Adipocyte (in vitro differentiated cells): ENCODE results near the gene EFNA5.

Experiments
- DNase-seq: peaks from one replicate; pipeline ENCODE4 v3.0.0-alpha.2; 2015; ENCODE audit warnings: low read depth
- H3K27me3 ChIP-seq: replicated peaks from 2 replicates; pipeline ENCODE4 v1.7.0; 2013; ENCODE audit warnings: mild to moderate bottlenecking, low read length, moderate library complexity; ENCODE audit not compliant: control insufficient read depth, insufficient read depth
- H3K36me3 ChIP-seq: 2 replicates; pipeline ENCODE4 v1.7.0; 2013; ENCODE audit warnings: low read length, mild to moderate bottlenecking, moderate library complexity; ENCODE audit not compliant: control insufficient read depth, insufficient read depth, severe bottlenecking
- H3K4me1 ChIP-seq: 2 replicates; pipeline ENCODE4 v1.7.0; 2013; ENCODE audit warnings: mild to moderate bottlenecking, low read length, moderate library complexity; ENCODE audit not compliant: control insufficient read depth, insufficient read depth
- H3K4me3 ChIP-seq: 2 replicates; pipeline ENCODE4 v1.7.0; 2013; ENCODE audit warnings: mild to moderate bottlenecking, low read length, moderate library complexity
- H3K9ac ChIP-seq: 2 replicates; pipeline ENCODE4 v1.7.0; 2013; ENCODE audit warnings: mild to moderate bottlenecking, low read length, moderate library complexity
- H3K9me3 ChIP-seq: 2 replicates; pipeline ENCODE4 v1.7.0; 2013; ENCODE audit warnings: mild to moderate bottlenecking, low read length, moderate library complexity; ENCODE audit not compliant: control insufficient read depth

The EFNA5 gene

DNA sequence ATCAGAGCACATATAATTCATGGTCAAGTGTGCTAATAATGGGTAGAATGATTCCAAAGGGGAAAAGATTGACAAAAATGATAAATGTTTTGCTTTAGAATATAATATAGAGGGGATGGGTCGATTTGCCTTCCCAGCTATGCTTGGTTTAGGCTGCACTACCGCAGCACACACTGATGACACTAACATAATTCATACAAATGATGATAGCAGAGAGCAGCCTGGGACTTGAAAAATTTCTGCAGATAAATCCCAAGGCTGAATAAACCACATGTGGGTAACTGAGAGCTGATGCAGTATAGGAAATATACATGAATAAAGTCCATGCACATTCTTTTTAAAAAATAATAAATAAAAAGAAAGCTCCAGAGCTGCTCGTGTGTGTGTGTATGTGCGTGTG lies 54.5 kb downstream of the EFNA5 start:
- Histone ChIP-seq H3K4me1 (peaks cover 30% of the 10 kb centered on the region), H3K9me3 (no peaks in the 10 kb centered on the region), H3K9ac (no peak overlapping the region), H3K4me3 (no peak overlapping the region), H3K27me3 (no peaks in the 10 kb centered on the region), H3K36me3 (no peaks in the 10 kb centered on the region)
- DNase-seq, result no peak

DNA sequence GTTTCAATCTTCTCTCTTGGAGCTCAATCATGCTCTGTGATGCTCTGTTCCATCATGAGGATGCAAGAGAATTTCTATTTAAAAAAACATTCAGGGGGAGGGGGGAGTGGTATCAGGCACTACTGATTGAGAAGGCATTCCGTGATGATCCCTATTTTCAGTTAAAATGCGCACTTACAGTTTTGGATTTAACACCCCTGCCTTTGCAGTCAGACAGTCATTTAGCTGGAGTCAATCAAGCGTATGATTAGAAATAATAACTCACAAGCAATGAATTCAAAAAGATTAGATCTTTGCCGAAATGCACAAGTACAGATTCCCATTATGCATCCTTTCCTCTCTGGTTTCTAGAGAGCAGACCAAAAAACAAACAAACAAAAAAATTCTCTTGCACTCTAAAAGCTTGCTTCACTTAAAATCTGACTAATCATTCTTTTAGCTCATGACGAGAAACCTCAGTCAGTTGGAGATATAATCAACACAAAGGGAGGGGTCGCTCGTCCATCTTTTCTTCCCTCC lies 55.4 kb downstream of the EFNA5 start:
- Histone ChIP-seq H3K9ac (no peak overlapping the region), H3K4me1 (peaks cover 30% of the 10 kb centered on the region), H3K36me3 (no peaks in the 10 kb centered on the region), H3K4me3 (peak overlapping the region; percentile 22), H3K27me3 (no peaks in the 10 kb centered on the region), H3K9me3 (no peaks in the 10 kb centered on the region)
- DNase-seq, result peak; percentile 31

DNA sequence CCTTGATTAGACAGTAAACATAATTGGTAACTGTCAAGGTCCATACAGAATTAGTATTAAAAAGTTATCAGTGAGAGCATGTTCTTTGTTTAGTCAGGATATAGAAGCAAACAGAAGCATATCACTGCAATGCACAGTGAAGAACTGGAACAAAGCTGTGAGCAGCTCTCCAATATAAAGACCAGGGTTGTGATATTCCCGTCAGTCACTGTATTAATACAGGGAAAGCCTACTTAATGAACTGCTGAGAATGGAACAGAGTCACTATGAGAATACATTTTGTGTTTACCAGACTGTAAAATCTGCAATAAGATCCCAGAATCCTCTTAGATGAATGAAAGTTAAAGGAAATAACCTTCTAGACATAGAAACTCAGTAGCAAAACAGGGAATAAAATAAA lies 58.2 kb downstream of the EFNA5 start:
- Histone ChIP-seq H3K4me1 (peaks cover 25% of the 10 kb centered on the region), H3K9ac (no peak overlapping the region), H3K4me3 (no peak overlapping the region), H3K27me3 (no peaks in the 10 kb centered on the region), H3K9me3 (no peaks in the 10 kb centered on the region), H3K36me3 (no peaks in the 10 kb centered on the region)
- no peak for DNase-seq

DNA sequence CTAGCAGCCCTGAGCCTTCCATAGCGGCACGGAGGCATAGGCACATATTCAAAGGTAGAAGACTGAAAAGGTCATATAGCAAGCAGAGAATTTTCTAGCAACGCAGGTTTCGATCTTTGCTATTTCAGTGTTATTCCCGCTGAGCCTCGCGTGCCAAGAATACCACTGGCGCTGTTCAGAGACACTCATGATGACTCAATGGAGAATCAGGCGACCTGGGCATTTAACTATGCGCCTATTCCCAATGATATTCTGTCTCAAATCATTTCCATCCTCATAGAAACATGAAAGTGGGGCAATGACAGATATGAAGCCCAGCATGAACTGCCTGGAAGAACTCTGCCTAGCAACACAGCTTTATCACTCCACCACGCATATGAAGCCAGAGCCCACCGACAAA lies 59.9 kb downstream of the EFNA5 start:
- Histone ChIP-seq H3K4me1 (peaks cover 25% of the 10 kb centered on the region), H3K4me3 (no peak overlapping the region), H3K9me3 (no peaks in the 10 kb centered on the region), H3K9ac (no peak overlapping the region), H3K36me3 (no peaks in the 10 kb centered on the region), H3K27me3 (no peaks in the 10 kb centered on the region)
- no peak for DNase-seq

DNA sequence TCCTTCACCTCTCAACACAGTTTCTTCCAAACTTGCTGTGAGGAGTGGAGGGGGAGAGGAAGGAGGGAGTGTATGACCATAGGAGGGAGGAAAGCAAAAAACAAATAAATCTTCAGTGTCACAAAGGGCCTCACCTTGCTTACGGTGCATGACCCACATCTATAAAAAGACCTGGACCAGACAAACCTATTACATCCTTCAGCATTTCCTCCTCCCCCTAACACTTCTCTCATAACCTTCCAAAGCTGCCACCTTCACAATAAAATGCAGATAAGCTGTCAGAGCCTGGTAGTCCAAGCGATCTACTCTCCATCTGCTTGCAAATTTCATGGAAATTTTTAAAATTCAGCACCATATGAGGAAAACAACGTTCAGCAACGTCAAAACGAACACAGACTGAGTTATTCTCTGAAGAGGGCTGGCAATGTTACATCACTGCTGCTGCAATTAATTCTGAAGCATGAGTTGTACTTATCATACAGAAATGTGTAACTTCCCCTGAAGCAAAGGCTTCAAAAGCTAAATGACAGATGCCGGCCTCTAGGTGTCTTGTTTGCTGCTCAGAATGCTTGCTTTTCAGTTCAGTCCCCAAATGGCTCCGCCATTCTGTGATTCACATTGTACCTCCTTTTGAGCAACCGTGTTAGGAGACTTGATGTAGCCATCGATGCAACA lies 62.9 kb downstream of the EFNA5 start:
- Histone ChIP-seq H3K36me3 (no peaks in the 10 kb centered on the region), H3K27me3 (no peaks in the 10 kb centered on the region), H3K4me1 (peaks cover 6% of the 10 kb centered on the region), H3K9me3 (no peaks in the 10 kb centered on the region), H3K4me3 (no peak overlapping the region), H3K9ac (no peak overlapping the region)
- DNase-seq, result no peak

DNA sequence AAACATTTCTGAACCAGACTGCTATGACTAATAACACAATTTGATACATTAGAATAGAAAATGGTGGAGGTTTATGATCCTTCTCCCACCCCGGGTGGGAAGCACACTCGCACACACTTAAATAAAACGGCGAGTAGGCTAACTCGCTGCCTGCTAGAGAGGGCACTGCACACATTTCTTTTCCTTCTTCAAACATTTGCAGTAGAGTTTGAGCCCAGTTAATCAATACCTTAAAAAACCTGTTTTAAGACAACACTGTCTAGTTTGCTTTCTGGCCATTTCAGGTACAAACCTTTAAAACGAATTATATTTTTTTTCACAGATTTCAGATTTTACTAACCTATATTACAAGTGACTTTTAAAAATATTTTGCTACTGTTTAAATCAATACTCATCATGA lies 63.5 kb downstream of the EFNA5 start:
- H3K4me1 ChIP-seq, result no peaks in the 10 kb centered on the region

DNA sequence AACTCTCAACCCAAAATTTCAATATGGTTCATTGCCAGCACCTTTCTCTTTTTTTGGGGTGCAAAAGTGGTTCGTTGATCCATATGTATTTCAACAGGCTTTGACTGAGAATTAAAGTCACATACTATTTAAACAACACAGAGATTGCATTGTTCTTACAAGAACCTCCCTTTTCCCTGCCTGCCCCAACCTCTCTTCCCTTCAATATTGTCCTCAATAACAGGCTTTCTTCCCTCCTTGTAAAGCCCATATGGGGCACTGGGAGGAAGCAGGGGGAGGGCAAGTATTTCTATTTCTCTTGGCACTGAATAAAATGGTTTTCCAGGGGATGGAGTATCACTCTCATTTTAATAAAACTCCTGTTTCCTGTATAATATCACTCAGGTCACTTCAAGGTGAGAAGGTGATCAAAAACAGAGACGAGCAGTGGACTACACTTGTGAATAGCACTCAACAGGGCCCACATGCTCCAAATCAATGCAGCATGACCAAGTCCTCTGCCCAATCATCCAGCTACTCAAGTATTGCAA lies 65.1 kb downstream of the EFNA5 start:
- H3K4me1 ChIP-seq, result no peaks in the 10 kb centered on the region
- no peaks in the 10 kb centered on the region for H3K27me3 ChIP-seq
- DNase-seq, result no peak
- no peaks in the 10 kb centered on the region for H3K36me3 ChIP-seq
- H3K4me3 ChIP-seq, result no peak overlapping the region
- H3K9me3 ChIP-seq, result no peaks in the 10 kb centered on the region
- no peak overlapping the region for H3K9ac ChIP-seq

More for the DNA sequence above, 63.5 kb downstream of the EFNA5 start:
- Histone ChIP-seq H3K4me3 (no peak overlapping the region), H3K36me3 (no peaks in the 10 kb centered on the region), H3K9me3 (no peaks in the 10 kb centered on the region), H3K9ac (no peak overlapping the region), H3K27me3 (no peaks in the 10 kb centered on the region)
- no peak for DNase-seq

DNA sequence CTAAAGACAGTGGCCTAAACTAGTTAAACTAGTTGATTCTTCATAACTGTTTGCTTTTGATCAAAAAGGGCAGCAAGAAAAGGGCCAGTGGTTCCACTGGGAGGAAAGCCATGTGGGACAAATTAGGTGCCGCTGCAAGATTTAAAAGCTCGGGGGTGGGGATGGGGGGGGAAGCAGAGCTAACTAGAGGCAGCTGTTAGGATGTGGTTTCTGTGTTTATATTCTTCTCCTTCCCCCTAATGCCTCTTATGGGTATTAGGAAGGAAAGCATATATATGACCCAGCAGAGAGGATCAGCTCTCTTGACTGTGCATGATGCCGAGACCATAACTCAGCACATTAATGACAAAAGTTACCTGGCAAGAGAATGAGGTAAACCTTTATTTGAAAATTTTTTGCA lies 65.7 kb downstream of the EFNA5 start:
- H3K36me3 ChIP-seq, result no peaks in the 10 kb centered on the region
- H3K4me3 ChIP-seq, result no peak overlapping the region
- H3K27me3 ChIP-seq, result no peaks in the 10 kb centered on the region
- DNase-seq, result peak; percentile 41
- H3K9me3 ChIP-seq, result no peaks in the 10 kb centered on the region
- H3K4me1 ChIP-seq, result no peaks in the 10 kb centered on the region
- H3K9ac ChIP-seq, result no peak overlapping the region

DNA sequence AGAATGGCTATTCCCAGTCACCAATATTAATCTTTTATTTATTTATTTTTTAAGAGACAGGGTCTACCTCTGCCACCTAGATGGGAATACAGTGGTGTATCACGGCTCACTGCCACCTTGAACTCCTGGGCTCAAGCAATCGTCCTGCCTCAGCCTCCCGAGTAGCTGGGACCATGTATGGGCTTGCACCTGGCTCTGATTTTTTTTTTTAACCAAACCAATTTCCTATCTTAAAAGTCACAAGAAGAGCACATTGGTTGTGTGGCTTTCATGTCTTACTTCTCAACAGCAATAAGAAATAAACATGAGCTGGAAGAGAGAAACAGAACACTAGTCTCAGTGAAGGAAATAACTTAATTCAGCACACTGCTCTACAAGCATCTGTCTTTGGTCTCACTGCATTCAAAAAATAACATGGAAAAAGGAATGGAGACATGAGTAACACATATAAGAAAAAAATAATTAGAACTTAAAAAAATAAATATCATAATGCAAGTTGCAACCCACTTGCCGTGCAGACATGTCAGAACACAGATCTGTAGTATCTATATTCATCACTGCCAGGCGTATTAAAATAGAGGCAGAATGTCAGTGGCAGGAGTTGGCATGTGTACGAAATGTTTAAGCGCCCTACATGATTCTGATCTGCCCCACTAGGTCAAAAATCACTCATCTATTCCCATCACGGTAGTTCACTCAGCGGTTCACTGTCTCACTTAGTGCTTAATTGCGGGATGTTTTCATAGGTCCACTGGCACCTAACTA lies 66.4 kb downstream of the EFNA5 start:
- DNase-seq, result no peak
- no peak overlapping the region for H3K4me3 ChIP-seq
- no peaks in the 10 kb centered on the region for H3K27me3 ChIP-seq
- H3K9me3 ChIP-seq, result no peaks in the 10 kb centered on the region
- no peaks in the 10 kb centered on the region for H3K36me3 ChIP-seq
- H3K9ac ChIP-seq, result no peak overlapping the region
- no peaks in the 10 kb centered on the region for H3K4me1 ChIP-seq

DNA sequence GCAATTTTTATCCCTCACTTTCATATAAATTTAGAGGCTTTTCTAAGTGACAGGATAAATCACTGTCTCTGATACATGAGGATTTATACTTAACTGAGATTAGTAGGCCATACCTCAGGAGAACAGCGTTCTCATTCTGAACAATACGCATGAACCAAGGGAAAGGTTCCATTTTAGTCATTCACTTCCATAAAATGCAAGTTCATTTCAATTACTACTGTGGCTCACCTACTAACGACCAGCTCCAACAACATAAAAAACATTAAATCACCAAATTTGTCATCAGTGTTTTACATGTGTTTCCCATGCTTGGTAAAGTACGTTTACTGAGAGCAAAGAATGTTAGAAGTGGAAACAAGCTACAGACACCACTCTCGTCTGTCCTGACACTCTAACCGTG lies 67.4 kb downstream of the EFNA5 start:
- H3K9me3 ChIP-seq, result no peaks in the 10 kb centered on the region
- no peaks in the 10 kb centered on the region for H3K36me3 ChIP-seq
- no peak for DNase-seq
- no peak overlapping the region for H3K9ac ChIP-seq
- no peak overlapping the region for H3K4me3 ChIP-seq
- no peaks in the 10 kb centered on the region for H3K4me1 ChIP-seq
- no peaks in the 10 kb centered on the region for H3K27me3 ChIP-seq

DNA sequence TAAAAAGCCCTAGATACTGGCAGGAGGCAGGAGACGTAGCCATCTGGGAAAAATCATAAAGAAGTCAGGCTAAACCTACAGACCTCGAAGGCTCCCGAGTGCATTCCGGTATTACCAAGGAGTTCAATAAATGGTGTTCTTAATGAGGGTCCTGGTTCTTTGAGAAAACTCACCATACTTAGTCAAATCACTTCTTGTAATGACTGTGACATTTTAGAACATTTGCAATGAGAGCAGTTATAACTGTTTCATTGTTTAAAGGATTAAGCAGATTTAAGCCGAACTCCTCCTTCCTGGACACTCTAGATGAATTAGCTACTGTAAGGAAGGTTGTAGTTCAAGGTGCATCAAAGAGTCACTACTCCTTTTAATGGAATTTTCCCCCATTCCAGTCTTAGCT lies 67.8 kb downstream of the EFNA5 start:
- H3K27me3 ChIP-seq, result no peaks in the 10 kb centered on the region
- DNase-seq, result no peak
- H3K9me3 ChIP-seq, result no peaks in the 10 kb centered on the region
- no peaks in the 10 kb centered on the region for H3K4me1 ChIP-seq
- H3K36me3 ChIP-seq, result no peaks in the 10 kb centered on the region
- peak overlapping the region; percentile 31 for H3K4me3 ChIP-seq
- no peak overlapping the region for H3K9ac ChIP-seq
